GM21717 (cell line): Measurements from ENCODE around the gene CD82.

Experiments
- ATAC-seq: cut with Tn5 transposase; IDR thresholded peaks from one replicate; pipeline ENCODE4 v1.9.1; 2021; ENCODE audit warnings: mild to moderate bottlenecking, moderate library complexity; ENCODE audit not compliant: unreplicated experiment

CD82 gene, protein sequence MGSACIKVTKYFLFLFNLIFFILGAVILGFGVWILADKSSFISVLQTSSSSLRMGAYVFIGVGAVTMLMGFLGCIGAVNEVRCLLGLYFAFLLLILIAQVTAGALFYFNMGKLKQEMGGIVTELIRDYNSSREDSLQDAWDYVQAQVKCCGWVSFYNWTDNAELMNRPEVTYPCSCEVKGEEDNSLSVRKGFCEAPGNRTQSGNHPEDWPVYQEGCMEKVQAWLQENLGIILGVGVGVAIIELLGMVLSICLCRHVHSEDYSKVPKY

DNA sequence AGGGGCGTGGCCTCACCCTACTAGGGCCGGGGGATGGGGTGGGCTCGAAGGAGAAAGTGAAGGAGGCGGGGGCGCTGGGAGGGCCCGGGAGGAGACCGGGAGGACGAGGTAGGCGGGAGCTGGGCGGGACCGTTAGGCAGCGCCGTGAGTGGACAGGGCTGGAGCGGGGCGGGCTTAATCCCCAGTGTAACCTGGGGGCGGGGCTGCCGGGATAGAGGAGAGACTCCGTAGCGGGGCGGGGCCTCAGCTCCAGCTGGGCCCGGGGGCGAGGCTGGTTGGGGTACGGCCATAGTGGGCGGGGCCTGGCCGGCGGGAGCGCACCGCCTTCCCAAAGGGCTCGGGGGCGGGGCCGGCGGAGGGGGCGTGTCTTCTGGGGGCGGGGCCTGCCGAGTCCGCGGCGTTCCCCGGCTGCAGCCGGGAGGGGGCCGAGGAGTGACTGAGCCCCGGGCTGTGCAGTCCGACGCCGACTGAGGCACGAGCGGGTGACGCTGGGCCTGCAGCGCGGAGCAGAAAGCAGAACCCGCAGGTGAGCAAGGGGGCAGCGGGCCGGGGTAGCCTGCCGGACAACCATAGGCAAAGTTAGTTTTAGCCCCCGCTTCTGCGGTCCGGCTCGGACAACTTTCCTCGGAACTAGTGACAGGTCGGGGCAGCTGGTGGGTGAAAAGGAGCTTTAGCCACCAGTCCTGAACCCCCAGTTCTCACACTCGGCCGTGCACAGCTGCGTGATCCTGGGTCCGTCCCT, at the start of gene CD82:
TSS of gene CD82 (plus strand) at position 453 of the 742 bp plus-strand sequence. CDS start 29,000 bp downstream, outside the sequence.
- ATAC-seq, result peak; percentile 65

DNA sequence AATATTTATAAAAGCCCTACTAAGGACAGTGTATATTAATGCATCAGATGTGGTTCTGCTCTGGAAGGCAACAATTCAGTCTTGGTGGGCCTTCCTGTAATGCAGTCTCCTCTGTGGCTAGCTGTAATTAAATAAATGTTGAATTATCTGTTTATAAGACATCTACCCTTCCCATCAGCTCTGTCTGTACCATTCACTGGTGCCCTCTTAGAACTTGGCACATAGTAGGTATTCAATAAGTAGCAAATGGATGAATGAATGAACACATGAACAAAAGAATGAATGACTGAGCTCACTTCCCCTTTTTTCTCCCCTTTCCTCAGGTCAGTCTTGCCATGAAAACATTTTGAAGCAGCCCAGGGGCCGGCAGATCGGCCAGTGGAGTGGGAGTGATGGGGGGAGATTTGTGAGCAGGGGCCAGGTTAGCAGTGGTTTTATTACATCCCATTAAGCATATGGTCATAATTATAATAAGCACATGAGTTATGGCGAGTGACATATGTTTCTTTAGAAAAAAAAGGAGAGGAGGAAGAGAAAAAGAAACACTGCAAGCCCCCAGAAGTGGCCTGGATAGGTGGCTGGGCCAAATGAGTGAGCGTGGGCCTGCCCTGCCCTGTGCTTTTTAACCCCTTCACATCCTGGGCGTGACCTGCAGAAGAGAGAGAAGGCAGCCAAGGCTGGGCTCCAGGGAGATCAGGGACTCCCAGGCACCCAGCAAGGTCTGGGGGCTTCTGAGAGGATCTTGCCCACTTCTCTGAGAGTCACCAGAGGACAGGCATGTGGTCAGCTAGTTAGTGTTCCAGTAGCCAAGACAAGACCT, 48.6 kb upstream of the CD82 start:
- no peak for ATAC-seq

DNA sequence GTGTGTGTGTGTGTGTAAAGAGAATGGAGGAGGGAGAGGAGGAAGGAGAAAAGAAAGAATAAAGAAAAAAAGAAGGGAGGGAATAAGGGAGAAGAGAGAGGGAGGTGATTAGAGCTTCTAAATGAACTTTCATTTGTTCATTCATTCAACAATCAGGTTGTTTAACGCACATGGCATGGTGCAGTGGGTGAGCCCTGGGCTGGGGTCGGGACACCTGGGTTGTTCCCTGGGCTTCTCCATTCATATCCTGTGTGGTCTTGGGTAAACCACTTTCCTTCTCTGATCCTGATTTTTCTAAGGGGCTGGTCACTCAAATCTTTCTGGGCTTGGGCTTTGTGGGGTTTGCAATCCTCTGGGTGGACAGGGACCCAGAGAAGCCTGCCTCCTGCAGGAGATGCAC, 47.9 kb upstream of the CD82 start:
- no peak for ATAC-seq

DNA sequence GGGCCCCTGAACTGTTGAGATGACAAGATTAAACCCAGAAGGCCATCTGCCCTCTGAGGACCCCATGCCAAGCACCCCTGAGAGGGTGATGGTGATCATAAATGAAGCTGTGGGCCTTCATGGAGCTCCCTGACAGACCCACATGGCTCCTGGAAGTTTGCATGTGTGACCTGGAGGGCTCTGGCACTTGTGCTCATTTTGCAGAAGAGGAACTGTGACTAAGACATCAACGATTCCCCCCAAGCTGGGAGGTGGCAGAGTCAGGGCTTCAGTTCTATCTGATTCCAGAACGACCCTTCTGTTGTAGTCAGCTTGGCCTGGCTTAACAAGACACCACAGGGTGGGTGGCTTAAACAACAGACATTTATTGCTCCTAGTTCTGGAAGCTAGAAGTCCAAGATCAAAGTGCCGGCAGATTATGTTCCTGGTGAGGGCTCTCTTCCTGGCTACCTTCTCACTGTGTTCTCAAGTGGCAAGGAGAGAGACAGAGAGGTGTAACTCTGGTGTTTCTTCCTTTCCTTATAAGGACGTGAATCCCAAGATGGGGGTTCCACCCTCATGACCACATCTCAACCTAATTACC, 46.4 kb upstream of the CD82 start:
- ATAC-seq, result no peak

DNA sequence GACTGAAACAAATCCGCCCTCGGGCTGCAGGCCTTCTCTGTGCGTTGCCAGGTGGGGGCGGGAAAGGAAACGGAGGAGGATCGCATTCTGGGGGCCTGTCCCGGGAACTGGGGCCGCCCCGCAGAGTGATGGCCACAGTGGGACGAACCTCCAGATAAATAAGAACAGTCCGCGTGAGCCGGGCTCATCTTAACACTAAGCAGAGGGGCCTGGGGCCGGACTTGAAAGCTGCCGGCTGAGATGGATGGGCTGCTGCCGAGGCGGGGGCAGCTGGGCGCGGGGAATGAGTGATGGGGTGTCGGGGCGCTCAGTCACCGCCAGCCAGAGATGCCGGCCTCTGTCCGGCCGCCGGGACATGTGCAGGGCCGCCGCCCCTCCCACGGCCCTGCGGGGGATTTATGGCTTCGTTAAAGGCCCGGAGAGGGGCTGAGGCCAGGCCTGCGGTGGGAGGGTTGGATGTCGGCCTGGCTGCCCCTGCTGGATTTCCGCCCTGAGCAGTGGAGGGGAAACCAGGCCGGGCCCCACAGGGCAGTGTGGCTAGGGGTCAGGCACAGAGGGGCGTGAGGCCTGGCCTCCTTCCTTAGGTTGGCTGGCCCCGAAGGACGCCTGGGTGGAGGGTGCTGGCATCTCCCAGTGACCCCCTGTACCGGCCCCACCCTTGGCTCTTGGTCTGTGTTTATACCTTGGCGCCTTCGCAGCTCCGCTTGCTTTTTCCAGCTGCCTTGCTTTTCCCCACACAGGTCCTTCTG, 45.3 kb upstream of the CD82 start:
- no peak for ATAC-seq

DNA sequence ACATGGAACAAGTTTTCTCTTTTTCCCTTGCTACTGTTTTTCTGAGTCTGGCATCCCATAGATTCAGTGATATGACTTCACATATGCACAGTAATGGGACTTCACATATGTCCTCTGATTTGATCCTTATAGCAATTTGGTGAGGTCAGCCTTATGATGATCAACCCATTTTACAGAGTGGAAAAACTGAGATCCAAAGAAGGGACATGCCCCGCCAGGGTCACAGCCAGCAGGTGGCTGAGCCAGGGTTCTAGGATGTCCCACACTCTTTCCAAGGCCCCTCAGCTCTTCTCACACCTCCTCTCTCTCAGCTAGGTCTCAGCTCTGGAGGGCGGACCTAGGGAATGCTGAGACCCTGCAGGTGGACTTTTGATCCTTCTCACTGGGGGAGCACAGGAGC, 44.3 kb upstream of the CD82 start:
- ATAC-seq, result no peak

DNA sequence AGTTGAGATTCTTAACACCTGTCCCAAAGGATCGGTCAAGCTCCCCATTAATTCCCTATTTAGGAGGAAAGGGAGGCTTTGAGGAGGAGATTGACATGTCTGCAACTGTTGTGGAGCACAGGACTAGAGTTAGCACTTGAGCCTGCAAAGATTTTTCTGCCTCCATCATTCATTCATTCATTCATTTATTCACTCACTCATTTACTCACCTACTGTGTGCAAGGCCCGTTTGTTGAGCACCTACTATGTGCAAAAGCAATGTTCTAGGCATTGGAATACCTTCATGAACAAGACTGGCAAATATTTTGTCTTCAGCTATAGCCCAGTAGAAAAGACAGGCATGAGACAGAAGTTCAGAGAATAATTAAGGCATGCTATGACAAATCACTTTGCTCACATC, 43.2 kb upstream of the CD82 start:
- no peak for ATAC-seq

DNA sequence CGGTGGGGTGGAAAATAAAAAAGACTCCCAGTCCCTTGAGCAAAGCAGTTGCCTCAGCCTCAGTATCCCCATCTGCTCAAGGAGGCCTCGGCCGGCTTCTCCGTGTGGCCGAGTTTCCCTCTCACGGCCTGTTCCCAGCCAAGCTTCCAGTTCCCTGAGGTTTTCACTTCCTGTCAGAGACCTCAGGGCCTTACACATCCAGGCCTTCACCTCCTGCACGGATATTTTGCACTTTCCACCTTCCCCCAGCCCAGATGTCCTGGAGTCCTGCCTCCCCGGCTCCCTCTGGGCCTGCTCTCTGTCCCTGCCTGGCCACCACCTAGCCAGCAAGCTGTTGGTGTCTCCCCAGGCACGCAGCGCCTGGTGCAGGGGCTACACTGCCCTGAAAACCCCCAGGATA, 41.1 kb upstream of the CD82 start:
- no peak for ATAC-seq

DNA sequence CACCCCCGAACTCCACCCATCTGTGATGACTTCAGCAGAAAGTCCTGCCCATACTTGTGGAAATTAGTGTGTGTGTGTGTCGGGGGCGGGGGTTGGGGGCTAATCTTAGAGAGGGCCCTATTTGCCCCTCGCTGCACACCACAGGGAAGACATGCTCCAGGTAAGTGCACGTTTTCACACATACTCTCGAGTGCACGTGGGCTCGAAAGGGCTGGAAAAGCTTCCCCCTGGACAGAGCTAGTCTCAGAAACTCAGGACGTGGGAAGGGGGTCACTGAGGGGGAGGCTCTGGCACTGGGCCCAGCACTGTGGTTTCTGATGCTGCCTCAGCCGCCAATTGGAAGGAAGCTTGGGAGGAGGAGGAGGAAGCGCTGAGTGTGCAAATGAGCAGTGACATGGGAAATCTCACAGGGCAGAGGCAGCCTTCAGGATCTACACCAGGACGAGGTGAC, 40.7 kb upstream of the CD82 start:
- ATAC-seq, result no peak

DNA sequence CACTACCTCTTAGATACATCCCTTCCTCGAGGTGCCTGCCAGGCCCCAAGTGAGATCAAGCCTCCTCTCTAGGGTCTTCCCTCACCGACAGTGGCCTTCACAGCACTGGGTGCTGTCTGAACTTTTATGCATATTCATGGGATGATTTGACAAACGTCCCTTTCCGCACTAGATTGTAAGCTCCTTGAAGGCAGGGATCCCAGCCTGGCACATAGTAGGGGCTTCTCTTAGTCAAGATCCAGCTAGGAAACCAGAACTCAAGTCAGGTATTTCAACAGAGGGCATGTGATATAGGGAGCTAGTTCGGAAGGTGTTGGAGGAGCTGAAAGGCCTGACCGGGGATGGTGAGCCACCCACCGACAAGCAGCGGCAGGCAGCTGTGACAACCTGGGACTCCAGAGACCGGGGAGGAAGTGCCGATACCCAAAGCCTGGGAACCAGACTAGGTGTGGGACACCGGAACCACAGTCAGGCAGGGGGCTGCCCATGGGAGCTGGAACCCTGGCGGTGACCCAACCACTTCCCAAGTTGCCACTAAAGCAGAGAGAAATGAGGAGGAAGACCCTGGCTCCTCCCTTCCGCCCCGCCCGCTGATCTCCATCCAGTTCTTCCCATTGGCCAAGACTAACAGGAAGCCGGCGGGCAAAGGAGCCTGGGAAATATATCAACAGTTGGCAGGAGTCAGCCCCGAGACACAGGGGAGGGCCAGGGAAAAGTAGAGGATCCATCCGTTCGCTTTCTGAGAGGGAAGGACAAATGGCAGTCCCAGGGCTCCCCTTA, 39.8 kb upstream of the CD82 start:
- no peak for ATAC-seq

DNA sequence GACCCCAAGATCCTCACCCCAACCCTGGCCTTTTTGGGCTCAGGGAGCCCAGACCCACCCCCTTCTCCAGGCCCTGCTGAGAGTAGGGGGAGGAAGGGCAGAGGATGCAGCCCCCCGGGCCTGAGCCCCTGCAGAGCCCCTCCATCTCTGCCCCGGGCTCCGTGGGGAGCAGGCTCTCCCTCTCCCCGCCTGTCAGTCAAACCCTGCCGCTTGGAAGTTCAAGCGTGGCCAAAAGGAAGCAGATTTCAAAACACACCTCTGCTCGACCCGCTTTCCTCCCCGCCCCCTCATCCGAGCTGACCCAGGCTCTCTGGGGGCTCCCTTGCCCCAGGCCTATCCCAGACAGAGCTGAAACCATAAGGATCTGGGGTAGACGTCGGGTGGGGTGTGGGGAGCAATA, 39.0 kb upstream of the CD82 start:
- ATAC-seq, result no peak

DNA sequence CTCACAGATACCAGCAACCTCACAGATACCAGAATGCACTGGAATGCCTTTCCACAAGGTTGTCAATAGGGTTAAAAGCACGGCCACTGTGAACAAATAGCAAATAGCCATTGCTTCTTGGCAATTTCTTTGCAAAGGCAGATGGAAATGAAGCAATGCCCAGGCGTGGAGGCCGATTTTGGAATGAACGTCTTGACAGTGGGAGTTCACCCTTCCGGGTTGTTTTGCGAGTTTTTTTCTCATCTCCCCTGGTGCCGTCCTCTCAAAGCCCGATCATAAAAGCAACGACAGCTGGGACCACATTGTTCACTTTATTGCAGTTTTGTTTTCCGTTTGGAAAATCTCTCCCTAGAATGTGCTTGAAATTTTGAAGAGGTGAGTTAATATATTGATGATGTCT, 38.0 kb upstream of the CD82 start:
- no peak for ATAC-seq

DNA sequence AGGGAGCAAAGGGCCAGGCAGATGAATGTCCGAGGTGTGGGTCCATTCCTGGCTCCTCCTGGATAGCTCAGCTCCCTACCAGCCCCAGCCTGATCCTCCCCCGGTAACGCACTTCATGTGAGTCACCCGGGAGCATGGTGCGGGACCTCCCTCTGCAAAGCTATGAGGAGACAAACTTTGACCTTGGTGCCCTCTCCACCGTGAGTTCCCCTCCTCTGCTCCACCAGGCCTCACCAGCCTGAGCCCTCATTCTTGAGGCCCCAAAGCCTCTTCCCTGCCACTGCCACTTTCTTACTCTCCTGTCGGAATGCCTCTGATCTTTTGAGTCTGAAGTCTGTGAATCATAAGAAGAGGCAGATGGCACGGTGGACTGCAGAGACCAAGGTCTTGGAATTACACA, 37.4 kb upstream of the CD82 start:
- no peak for ATAC-seq

DNA sequence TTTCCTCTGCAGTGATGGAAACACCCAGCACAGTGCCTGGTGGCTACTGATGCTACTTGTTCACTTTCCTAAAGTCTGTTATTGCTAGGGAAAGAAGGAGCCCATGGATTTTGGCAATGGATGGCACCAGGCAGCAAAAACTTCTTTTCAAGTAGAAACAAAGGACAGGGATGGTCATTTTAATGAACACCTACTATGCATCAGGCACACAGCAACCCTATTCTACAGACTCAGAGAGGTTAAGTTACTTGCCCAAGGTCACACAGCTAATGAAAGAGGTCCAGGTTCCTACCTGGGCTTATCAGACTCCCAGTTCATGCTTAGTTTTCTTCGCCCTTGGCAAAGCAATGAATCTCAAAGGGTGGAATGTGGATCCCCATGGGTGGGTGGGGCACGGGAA, 36.9 kb upstream of the CD82 start:
- ATAC-seq, result no peak

DNA sequence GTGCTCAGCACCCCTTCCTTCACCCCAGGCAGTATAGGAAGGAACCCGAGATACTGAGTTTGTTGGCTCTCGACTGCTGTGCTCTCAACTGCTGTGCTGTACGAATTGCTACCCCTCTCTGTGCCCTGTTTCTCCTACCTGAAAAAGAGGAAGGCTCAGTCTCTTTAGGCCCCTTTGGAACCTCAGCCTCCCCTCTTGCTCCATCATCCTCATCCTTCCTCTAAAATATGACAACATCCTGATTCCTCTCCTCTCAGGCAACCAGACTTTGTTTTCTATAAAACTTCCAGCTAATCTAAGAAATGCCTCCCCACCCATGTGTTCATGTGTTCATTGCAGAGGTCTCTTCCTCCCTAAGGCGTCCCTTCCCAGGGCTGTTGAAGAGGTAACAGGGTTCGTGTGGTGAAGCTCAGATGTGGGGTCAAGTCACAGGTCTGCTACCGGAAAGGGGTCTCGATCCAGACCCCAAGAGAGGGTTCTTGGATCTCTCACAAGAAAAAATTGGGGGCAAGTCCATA, 35.5 kb upstream of the CD82 start:
- ATAC-seq, result no peak

DNA sequence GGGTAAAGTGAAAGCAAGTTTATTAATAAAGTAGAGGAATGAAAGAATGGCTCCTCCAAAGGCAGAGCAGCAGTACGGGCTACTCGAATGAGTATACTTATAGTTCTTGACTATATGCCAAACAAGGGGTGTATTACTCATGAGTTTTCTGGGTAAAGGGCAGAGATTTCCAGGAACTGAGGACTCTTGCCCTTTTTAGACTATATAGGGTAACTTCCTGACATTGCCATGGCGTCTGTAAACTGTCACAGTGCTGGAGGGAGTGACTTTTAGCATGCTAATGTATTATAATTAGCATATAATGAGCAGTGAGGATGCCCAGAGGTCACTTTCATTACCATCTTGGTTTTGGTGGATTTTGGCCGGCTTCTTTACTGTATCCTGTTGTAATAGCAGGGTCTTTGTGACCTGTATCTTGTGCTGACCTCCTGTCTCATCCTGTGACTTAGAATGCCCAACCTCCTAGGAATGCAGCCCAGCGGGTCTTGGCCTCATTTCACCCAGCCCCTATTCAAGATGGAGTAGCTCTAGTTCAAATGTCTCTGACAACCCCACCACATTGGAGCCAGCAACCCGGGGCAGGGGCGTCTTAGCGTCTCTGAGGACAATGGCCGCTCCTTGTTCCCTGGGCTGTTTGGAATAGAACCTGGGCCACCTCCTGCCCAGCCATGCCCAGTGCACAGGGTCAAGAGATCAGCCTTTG, 34.9 kb upstream of the CD82 start:
- ATAC-seq, result no peak

DNA sequence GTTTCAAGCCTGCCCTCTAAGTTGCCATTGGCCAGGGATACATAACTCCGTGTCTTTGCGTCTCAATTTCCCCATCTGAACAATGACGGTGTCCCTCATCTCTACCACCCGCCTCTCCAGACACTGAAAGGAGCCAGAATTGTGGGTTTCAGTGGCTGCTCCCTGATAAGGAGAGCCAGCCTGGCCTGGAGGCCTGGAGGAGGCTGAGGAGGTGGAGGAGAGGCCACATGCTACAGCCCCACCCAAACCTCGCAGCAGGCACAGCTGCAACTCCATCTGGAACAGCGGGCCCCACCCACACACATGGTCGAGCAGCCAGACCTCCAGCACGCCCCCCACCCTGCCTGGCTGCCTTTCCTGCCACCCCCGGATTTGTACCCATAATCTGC, 34.4 kb upstream of the CD82 start:
- no peak for ATAC-seq

DNA sequence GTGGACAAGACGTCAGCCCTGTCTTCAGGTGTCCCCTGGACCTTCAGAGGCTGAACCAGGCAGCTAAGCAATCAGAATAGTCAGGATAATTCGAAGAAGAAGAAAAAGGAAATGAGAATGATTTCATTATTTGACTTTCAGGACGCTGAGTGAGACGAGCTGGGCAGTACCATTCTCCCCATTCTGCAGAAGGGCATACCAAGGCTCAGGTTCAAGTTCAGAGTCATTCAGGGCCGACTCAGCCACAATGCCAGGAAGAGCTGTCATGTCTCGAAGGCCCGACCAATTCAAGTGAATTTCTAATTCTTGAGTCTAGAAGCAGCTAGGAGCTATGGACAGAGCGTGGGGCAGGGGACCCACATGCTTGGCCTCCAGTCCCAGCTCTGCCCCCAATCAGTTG, 33.8 kb upstream of the CD82 start:
- ATAC-seq, result no peak

DNA sequence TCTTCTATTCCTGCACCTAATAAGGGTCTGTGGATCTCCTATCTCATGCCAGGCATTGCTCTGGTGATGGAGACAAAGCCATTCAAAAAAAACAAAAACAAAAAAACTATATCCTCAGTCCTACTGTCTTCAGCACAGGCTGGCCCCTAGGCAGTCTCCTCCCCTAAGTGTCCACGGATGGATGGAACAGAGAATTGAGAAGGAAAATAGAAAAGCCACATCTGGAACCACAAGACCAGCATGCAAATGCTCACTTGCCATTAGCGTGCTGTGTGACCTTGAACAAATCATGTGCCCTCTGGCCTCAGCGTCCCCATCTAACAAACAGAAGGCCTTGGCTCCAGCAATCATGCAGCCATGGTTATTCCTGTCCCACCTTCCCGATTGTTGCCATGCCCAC, 32.7 kb upstream of the CD82 start:
- no peak for ATAC-seq
